Measurements from ENCODE around the gene HOXA7.

The HOXA7 gene

GRCh38 chr7:27180431-27181420 lies 24.3 kb upstream of the HOXA7 start:
- no peak for DNase-seq

DNA sequence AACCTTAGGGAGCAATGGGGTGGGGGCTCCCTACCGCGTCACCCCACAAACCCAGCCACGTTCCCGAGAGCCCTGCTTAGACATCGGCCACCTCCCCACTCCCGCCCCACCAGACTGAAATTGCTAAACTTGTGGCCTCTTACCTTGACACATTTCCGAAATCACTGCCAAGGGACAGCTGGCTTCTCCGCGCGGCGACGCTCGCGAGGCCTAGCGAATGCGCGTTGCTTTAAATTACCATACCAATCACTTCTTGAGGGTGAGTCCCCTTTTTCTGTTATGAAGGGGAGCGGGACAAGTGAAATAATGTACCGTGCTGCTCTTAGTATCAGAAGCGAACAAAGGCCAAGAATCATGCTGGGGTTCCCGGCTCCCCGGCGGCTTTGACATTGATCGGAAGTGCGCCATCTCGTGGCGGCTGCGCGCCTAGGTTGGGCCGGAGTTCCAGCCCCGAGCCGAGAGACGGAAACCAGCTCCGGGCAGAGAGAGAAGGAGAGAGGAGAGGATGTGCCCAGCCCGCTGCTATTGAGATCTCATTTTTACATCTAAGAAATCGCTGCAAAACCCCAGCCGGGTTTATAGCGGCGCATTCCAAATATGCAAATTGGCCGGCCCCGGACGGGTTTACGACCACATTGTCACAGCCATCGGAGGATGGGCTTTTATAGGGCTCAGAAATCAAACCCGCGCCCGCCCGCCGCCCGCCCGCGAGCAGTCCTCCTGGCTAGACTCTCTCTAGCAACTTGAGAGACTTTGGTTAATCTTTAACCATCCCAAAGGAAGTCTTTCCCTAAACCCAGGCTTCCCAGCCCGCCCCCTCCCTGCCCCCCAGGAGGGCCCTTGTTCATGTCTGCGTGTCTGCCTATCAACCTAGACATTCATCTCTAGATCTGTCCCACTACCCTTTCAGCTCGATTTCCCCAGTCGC lies 23.3 kb upstream of the HOXA7 start:
- DNase-seq = peak; percentile 97

DNA sequence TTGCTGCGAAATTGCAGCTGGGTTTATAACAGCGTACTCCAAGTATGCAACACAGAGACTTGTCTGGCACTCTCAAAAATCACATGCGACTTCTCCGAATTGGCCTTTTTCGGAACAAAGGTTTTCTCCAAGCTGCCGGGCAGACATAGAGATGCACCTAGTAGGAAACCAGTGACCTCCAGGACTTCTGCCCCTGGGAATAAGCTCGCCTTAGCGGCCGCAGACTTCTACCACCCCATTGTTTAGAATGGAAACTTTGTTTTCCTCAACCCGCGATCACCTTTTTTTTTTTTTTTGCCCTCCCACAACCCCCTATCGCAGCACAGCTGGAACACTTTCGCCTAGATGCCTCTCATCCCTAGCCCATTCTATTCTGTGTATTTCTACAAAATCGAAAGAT lies 22.6 kb upstream of the HOXA7 start:
- no peak for DNase-seq

- DNase-seq = no peak
Measured at GRCh38 chr7:27178366-27178765, 21.9 kb upstream of the HOXA7 start.

- no peak for DNase-seq
Measured at GRCh38 chr7:27177795-27178320, 21.4 kb upstream of the HOXA7 start.

DNA sequence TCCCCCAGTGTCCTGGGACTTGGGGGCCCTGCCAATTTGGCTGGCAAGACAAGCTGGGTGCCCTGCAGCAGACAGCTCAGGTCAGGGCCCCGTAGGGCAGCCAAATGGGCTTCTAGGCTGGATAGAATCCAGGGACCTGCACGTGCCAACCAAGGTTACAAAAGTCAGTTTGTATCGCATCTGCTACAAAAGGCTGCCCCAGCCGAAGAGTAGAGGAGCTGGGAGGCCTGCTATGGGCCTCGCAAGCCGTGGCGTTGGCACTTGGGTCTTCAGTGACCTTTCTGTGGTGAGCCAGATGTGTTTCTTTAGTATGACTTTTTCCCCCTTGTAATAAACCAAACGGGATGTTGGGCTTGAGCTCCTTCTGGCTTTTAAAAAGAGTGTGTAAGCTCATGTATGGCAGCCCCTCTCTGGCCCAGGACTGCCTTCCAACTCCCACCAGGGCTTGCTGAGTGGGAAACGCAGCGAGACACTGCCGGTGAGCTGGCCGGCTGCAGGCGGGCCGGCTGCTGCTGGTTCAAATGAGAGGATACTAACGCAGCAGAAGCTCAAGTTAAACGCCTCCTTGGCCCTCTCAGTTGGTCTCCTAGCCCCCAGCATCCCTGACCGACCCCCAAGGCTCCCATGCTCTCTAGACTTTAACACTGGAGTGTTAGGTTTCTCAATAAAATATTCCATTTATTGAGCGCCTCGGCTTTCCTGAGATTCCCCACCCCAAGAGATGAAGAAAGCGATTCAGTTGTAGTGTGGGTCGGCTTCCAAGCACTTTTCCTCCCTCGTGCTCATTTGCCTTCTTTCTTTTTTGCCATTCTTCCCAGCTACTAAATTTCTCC lies 20.7 kb upstream of the HOXA7 start:
- no peak for DNase-seq

GRCh38 chr7:27176524-27176845 lies 20.0 kb upstream of the HOXA7 start:
- DNase-seq = no peak

DNA sequence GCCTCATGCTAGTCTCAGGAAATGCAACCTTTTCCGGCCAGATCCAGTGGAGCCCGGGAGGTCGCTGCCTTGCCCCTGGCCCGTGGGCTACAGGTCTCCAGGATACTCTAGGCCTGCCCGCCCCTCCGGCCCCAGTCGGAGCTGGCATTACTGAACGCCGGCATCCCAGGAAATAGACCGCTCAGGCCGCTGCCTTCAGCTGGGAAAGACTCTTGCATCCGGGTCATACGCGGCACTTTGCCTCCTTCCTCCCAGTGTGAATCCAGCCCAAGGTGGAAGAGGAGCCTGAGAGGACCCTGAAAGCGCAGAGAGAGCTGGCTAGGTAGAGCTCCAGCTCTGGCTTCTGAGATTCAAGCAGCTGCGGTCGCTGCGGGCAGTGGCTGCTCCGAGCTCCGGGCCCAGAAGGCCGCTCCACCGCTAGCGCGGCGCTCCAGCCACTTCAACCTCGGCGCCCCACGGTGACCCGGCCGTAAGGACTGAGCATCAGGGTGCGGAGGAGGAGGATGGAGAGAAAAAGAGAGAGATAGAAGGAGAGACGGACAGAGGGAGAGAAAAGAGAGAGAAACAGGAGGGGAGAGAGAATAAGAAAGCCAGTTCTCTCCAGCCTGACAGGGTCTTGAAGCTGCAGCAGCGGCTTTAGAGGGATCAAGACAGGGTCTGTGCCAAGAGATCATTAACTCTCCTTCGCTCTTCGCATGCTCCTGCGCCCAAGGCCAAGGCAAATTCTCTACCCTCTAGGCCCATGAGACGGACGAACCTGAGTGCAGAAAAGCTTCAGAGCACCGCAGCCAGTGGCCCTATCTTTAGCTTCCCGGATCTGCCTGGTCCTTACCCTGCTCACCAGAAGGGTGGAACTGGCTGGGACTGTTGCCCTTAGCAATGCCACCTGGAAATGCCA lies 19.4 kb upstream of the HOXA7 start:
- DNase-seq = no peak

- DNase-seq = no peak
Measured at GRCh38 chr7:27174874-27175625, 18.6 kb upstream of the HOXA7 start.

GRCh38 chr7:27173956-27174873 lies 17.7 kb upstream of the HOXA7 start, which contains the start of gene HOXA10:
HOXA10 (minus strand) TSS chr7:27174320; CDS start chr7:27174306, 14 bp downstream.
- DNase-seq = no peak

DNA sequence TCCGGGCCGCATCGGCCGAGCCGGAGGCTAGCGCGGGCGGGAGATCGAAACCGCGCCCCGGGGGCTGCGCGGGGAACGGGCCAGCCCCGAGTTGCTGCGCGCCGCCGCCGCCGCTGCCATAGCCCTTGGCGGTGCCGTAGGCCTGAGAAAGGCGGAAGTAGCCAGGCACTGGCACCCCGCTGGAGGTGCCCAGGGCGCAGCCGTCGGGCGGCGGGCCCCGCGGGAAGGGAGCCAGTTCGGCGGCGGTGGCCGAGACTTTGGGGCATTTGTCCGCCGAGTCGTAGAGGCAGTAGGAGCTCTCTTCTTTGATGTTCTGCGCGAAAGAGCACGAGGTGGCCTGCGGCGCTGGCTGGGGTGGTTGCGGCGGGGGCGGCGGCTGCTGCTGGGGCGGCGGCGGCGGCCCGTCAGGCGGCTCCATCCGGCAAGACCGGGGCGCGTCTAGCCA lies 17.1 kb upstream of the HOXA7 start:
- no peak for DNase-seq

- no peak for DNase-seq
Measured at GRCh38 chr7:27172823-27173510, 16.5 kb upstream of the HOXA7 start.

DNA sequence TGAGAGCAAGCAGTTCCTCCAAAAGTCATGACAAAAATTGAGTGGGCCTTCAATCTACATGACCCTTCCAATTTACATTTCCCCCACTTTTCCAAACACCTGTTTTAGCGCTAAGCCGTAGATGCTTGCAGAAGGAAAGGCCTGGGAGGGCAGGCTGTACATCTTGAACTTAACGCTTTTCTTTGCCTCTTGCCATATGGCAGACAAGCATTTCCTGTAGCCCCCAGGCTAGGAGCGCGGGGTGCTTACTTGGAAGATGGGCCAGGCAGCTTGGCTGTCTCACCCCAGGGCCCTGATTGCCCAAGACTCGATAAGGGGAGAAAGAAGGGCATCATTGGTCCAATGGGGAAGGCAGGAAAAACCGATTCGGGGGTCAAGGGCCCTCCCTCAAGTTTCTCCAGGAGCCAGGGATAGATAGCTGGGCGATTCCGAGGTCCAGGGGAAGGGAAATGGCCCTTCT lies 15.9 kb upstream of the HOXA7 start:
- DNase-seq = no peak

DNA sequence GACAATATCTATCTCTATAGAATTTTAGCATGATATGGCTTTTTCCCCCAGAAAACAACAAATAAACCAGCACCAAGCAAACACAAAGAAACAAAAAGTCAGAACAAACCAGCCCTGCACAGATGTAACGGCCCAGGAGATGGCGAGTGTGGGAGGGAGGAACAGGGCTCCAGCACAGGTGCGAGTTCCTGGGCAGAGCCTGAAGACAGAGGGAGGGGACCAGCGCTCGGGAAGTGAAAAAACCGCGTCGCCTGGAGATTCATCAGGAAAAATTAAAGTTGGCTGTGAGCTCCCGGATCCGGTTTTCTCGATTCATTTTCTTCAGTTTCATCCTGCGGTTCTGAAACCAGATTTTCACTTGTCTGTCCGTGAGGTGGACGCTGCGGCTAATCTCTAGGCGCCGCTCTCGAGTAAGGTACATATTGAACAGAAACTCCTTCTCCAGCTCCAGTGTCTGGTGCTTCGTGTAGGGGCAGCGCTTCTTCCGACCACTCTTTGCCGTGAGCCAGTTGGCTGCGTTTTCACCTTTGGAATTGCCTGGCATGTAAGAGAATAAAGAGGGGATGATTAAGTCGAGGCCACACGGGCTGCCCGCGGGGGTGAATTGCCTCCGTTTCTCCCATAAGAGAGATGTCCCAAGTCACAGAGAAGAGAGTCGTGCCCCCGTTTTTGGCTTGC lies 15.3 kb upstream of the HOXA7 start:
- no peak for DNase-seq

- DNase-seq = no peak
Measured at GRCh38 chr7:27171325-27171636, 14.8 kb upstream of the HOXA7 start.

- no peak for DNase-seq
Measured at GRCh38 chr7:27170426-27171324, 14.2 kb upstream of the HOXA7 start.

Data from 8988T (cell line).